Measurements from ENCODE around the gene STX10. TPM values are rescaled to one million over a fixed set of nuclear protein-coding genes. Genes with fewer than 3 reads are reported as not detected.

STX10 gene
- total RNA-seq, 1 experiment from 2014 or later: 179 TPM

GRCh38 chr19:13154911-13155471 lies 4.8 kb upstream of the STX10 start:
- peak; percentile 91 for DNase-seq
- Histone ChIP-seq H4K20me1 (ENCODE audit: low read length) (peaks cover 17% of the 10 kb centered on the region), H3K27ac (ENCODE audit: low read length) (peak overlapping the region; percentile 91), H3K4me2 (ENCODE audit: low read length) (peak overlapping the region; percentile 93), H3K79me2 (ENCODE audit: low read length) (peaks cover 47% of the 10 kb centered on the region), H3F3A (ENCODE audit: low read length, unreplicated experiment) (peaks cover 13% of the 10 kb centered on the region), H2AFZ (ENCODE audit: low read length) (no peak overlapping the region), H3K36me3 (ENCODE audit: low read depth, low read length) (peaks cover 14% of the 10 kb centered on the region), H3K27me3 (ENCODE audit: low read length) (no peaks in the 10 kb centered on the region), H3K4me3 (ENCODE audit: low read length) (peak overlapping the region; percentile 93), H3K9ac (ENCODE audit: low read length) (peak overlapping the region; percentile 97), H3K9me3 (ENCODE audit: low read length) (no peaks in the 10 kb centered on the region), H3K4me1 (ENCODE audit: insufficient read depth, low read length) (peaks cover 19% of the 10 kb centered on the region), H3K9me2 (replicated peaks; ENCODE audit: low read length) (no peaks in the 10 kb centered on the region)
- TF ChIP-seq EZH2 (IDR thresholded peaks at IDR 0.05; ENCODE audit: low read length, unreplicated experiment) (no peak), CTCF (conservative IDR thresholded peaks at IDR 0.05; ENCODE audit: low read depth, low read length) (peak; percentile 39; the same call in 1 of the 2 replicates)
- POLR2A ChIA-PET (ENCODE audit: unreplicated experiment): interaction anchor here (0.5 to 1.4 kb wide), 7 partner anchors 10 to 177 kb away, joined by 3 to 16 read pairs (median 5); no protein-coding TSS in a partner anchor
- BruUV-seq (replicated peaks): no TSS peak
- CTCF ChIA-PET: interaction anchor here (0.6 to 0.8 kb wide), 3 partner anchors 13 to 139 kb away, joined by 3 to 10 read pairs (median 3); no protein-coding TSS in a partner anchor
- peak; percentile 0 for ATAC-seq
- intact Hi-C loops (cut with micrococcal nuclease): loop anchor here (1.0 to 5.0 kb wide), 2 partner anchors 8 to 53 kb away; partner anchors contain the start of gene LYL1

- H3K27me3 ChIP-seq (ENCODE audit: low read length): no peaks in the 10 kb centered on the region
- H3K27ac ChIP-seq (ENCODE audit: low read length): peak overlapping the region; percentile 91
- H3K36me3 ChIP-seq (ENCODE audit: low read depth, low read length): peaks cover 14% of the 10 kb centered on the region
- ATAC-seq (no peak), DNase-seq (peak; percentile 85)
- ChIA-PET POLR2A (ENCODE audit: unreplicated experiment) (interaction anchor here (0.6 to 1.0 kb wide), 4 partner anchors 10 to 697 kb away, joined by 3 to 6 read pairs (median 4); no protein-coding TSS in a partner anchor), CTCF (interaction anchor here (0.5 kb wide), 1 partner anchor 393 kb away, joined by 3 read pairs; no protein-coding TSS in a partner anchor)
- TF ChIP-seq EZH2phosphoT487 (IDR thresholded peaks at IDR 0.05; ENCODE audit: borderline replicate concordance, low read length) (no peak), EZH2 (IDR thresholded peaks at IDR 0.05; ENCODE audit: low read length, unreplicated experiment) (no peak), CTCF (conservative IDR thresholded peaks at IDR 0.05; ENCODE audit: low read depth, low read length) (no peak)
- H3K4me1 ChIP-seq (ENCODE audit: insufficient read depth, low read length): peaks cover 19% of the 10 kb centered on the region
- peaks cover 13% of the 10 kb centered on the region for H3F3A ChIP-seq (ENCODE audit: low read length, unreplicated experiment)
- intact Hi-C loops (cut with micrococcal nuclease): loop anchor here (5.0 kb wide), 1 partner anchor 52 kb away; the partner anchor contains the start of gene LYL1
- no peaks in the 10 kb centered on the region for H3K9me2 ChIP-seq (replicated peaks; ENCODE audit: low read length)
- no peak overlapping the region for H2AFZ ChIP-seq (ENCODE audit: low read length)
- H3K9ac ChIP-seq (ENCODE audit: low read length): peak overlapping the region; percentile 97
- BruUV-seq (replicated peaks): no TSS peak
- H3K79me2 ChIP-seq (ENCODE audit: low read length): peaks cover 54% of the 10 kb centered on the region
- no peaks in the 10 kb centered on the region for H3K9me3 ChIP-seq (ENCODE audit: low read length)
- peak overlapping the region; percentile 93 for H3K4me3 ChIP-seq (ENCODE audit: low read length)
- peaks cover 17% of the 10 kb centered on the region for H4K20me1 ChIP-seq (ENCODE audit: low read length)
- peak overlapping the region; percentile 93 for H3K4me2 ChIP-seq (ENCODE audit: low read length)
These were observed 4.1 kb upstream of the STX10 start for GRCh38 chr19:13154241-13154778.
